SK-N-SH treated with all-trans-retinoic acid at 6 μM for 48 hours (cell line): Measurements from ENCODE around the gene CH25H.

Experiments used
- ATAC-seq: fragments of 200-7000 bp; cut with Tn5 transposase; 3 replicates; pipeline ENCODE4 v1.9.1; 2020; ENCODE audit warnings: mild to moderate bottlenecking, moderate library complexity
- BACH2 ChIP-seq: fragments of 250-450 bp; sonication (Bioruptor Pico); IDR thresholded peaks from 2 replicates; pipeline ENCODE4 v1.9.0; 2021; ENCODE audit warnings: mild to moderate bottlenecking, borderline replicate concordance
- CSDC2 ChIP-seq: fragments of 250-450 bp; sonication (Bioruptor Pico); IDR thresholded peaks from 2 replicates; pipeline ENCODE4 v1.5.0; 2020; ENCODE audit warnings: mild to moderate bottlenecking, moderate library complexity
- ESRRG ChIP-seq: fragments of 250-450 bp; sonication (Bioruptor Pico); IDR thresholded peaks from 2 replicates; pipeline ENCODE4 v1.6.1; 2021; ENCODE audit warnings: mild to moderate bottlenecking
- GLIS3 ChIP-seq: fragments of 250-450 bp; sonication (Bioruptor Pico); IDR thresholded peaks from 2 replicates; pipeline ENCODE4 v1.5.0; 2020; ENCODE audit warnings: mild to moderate bottlenecking, moderate library complexity
- ISL1 ChIP-seq: fragments of 250-450 bp; sonication (Bioruptor Pico); IDR thresholded peaks from 2 replicates; pipeline ENCODE4 v2.1.2; 2022; ENCODE audit warnings: mild to moderate bottlenecking, moderate library complexity
- OSR1 ChIP-seq: fragments of 250-450 bp; sonication (Bioruptor Pico); IDR thresholded peaks from 2 replicates; pipeline ENCODE4 v1.8.0; 2022; ENCODE audit warnings: moderate library complexity, mild to moderate bottlenecking, inconsistent platforms
- PPARA ChIP-seq: fragments of 250-450 bp; sonication (Bioruptor Pico); IDR thresholded peaks from 2 replicates; pipeline ENCODE4 v1.5.0; 2020; ENCODE audit warnings: mild to moderate bottlenecking, borderline replicate concordance
- RARB ChIP-seq: fragments of 250-450 bp; sonication (Bioruptor Pico); IDR thresholded peaks from 2 replicates; pipeline ENCODE4 v1.8.0; 2021; ENCODE audit warnings: mild to moderate bottlenecking, moderate library complexity
- SNAI2 ChIP-seq: fragments of 250-450 bp; sonication (Bioruptor Pico); IDR thresholded peaks from 2 replicates; pipeline ENCODE4 v1.5.0; 2020; ENCODE audit warnings: mild to moderate bottlenecking, moderate library complexity
- TCF4 ChIP-seq: fragments of 250-450 bp; sonication (Bioruptor Pico); IDR thresholded peaks from 2 replicates; pipeline ENCODE4 v1.8.0; 2021; ENCODE audit warnings: mild to moderate bottlenecking, moderate library complexity, borderline replicate concordance
- TOX ChIP-seq: fragments of 250-450 bp; sonication (Bioruptor Pico); IDR thresholded peaks from 2 replicates; pipeline ENCODE4 v1.8.0; 2021; ENCODE audit warnings: mild to moderate bottlenecking, moderate library complexity, borderline replicate concordance
- TSHZ2 ChIP-seq: fragments of 250-450 bp; sonication (Bioruptor Pico); IDR thresholded peaks from 2 replicates; pipeline ENCODE4 v1.5.0; 2020; ENCODE audit warnings: mild to moderate bottlenecking, moderate library complexity
- ZC3H10 ChIP-seq: fragments of 250-450 bp; sonication (Bioruptor Pico); IDR thresholded peaks from 2 replicates; pipeline ENCODE4 v1.5.1; 2021; ENCODE audit warnings: mild to moderate bottlenecking, moderate library complexity
- ZFP3 ChIP-seq: fragments of 250-450 bp; sonication (Bioruptor Pico); IDR thresholded peaks from 2 replicates; pipeline ENCODE4 v1.5.0; 2020; ENCODE audit warnings: mild to moderate bottlenecking, moderate library complexity
- ZNF565 ChIP-seq: fragments of 450-650 bp; formaldehyde crosslinking; conservative IDR thresholded peaks from 2 replicates; pipeline ENCODE4 v1.5.0; 2020; ENCODE audit warnings: low read depth, mild to moderate bottlenecking, moderate library complexity
- ZNF70 ChIP-seq: fragments of 450-650 bp; formaldehyde crosslinking; IDR thresholded peaks from 2 replicates; pipeline ENCODE4 v1.5.0; 2020; ENCODE audit warnings: mild to moderate bottlenecking, moderate library complexity
- ZNF8 ChIP-seq: fragments of 450-650 bp; formaldehyde crosslinking; IDR thresholded peaks from 2 replicates; pipeline ENCODE4 v1.5.0; 2020; ENCODE audit warnings: mild to moderate bottlenecking, moderate library complexity
- TF ChIP-seq, protein P1 (sequence below): fragments of 250-450 bp; sonication (Bioruptor Pico); IDR thresholded peaks from 2 replicates; pipeline ENCODE4 v1.5.1; 2021; ENCODE audit warnings: mild to moderate bottlenecking, moderate library complexity
- TF ChIP-seq, protein P2 (sequence below): fragments of 250-450 bp; sonication (Bioruptor Pico); IDR thresholded peaks from 2 replicates; pipeline ENCODE4 v1.8.0; 2020; ENCODE audit warnings: mild to moderate bottlenecking, moderate library complexity, borderline replicate concordance
- TF ChIP-seq, protein P3 (sequence below): fragments of 250-450 bp; sonication (Bioruptor Pico); IDR thresholded peaks from 2 replicates; pipeline ENCODE4 v1.5.1; 2020; ENCODE audit warnings: low read depth, mild to moderate bottlenecking, moderate library complexity

CH25H gene

GRCh38 chr10:89219513-89220218, 12.5 kb upstream of the CH25H start:
- no peak for TF ChIP-seq TSHZ2 (CRISPR knock-in tag)
- no peak for TF ChIP-seq ZNF70 (CRISPR knock-in tag)
- TF ChIP-seq, protein P1, sequence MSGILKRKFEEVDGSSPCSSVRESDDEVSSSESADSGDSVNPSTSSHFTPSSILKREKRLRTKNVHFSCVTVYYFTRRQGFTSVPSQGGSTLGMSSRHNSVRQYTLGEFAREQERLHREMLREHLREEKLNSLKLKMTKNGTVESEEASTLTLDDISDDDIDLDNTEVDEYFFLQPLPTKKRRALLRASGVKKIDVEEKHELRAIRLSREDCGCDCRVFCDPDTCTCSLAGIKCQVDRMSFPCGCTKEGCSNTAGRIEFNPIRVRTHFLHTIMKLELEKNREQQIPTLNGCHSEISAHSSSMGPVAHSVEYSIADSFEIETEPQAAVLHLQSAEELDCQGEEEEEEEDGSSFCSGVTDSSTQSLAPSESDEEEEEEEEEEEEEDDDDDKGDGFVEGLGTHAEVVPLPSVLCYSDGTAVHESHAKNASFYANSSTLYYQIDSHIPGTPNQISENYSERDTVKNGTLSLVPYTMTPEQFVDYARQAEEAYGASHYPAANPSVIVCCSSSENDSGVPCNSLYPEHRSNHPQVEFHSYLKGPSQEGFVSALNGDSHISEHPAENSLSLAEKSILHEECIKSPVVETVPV (CRISPR knock-in tag) = no peak
- no peak for TF ChIP-seq PPARA (CRISPR knock-in tag)
- TF ChIP-seq ISL1 (CRISPR knock-in tag) = no peak
- no peak for TF ChIP-seq TOX (CRISPR knock-in tag)
- no peak for TF ChIP-seq RARB (CRISPR knock-in tag)
- no peak for TF ChIP-seq SNAI2 (CRISPR knock-in tag)
- no peak for ATAC-seq

- ATAC-seq = peak; percentile 78
- no peak for TF ChIP-seq TCF4
- peak; percentile 25; the same call in 1 of the 2 replicates for TF ChIP-seq TSHZ2 (CRISPR knock-in tag)
- TF ChIP-seq ZNF8 (CRISPR knock-in tag) = no peak
Observed at GRCh38 chr10:89217057-89217990, 10.2 kb upstream of the CH25H start.

DNA sequence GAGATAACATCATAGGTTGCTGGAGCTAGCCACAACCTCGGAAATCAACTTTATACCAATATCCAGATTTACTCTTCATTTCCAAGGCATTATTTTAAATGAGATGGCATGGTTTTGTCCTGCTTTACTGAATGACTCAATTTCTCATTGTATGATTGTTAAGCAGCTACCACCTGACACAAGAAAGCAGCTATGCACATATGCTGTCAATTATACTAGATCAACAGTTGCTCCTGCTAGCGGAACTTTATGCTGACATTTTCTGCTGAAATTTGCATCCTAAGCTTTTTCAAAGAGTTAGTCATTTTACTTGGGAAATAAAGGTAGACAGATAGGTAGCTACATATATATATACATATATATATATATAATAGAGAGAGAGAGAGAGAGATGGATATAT, 8.9 kb upstream of the CH25H start:
- TF ChIP-seq CSDC2 (CRISPR knock-in tag) (no peak), ZNF8 (CRISPR knock-in tag) (no peak), ZC3H10 (CRISPR knock-in tag) (no peak), RARB (CRISPR knock-in tag) (no peak), ISL1 (CRISPR knock-in tag) (no peak), ZNF565 (CRISPR knock-in tag) (no peak), GLIS3 (CRISPR knock-in tag) (no peak), TCF4 (no peak), OSR1 (CRISPR knock-in tag) (no peak), BACH2 (no peak)
- TF ChIP-seq, protein P2, sequence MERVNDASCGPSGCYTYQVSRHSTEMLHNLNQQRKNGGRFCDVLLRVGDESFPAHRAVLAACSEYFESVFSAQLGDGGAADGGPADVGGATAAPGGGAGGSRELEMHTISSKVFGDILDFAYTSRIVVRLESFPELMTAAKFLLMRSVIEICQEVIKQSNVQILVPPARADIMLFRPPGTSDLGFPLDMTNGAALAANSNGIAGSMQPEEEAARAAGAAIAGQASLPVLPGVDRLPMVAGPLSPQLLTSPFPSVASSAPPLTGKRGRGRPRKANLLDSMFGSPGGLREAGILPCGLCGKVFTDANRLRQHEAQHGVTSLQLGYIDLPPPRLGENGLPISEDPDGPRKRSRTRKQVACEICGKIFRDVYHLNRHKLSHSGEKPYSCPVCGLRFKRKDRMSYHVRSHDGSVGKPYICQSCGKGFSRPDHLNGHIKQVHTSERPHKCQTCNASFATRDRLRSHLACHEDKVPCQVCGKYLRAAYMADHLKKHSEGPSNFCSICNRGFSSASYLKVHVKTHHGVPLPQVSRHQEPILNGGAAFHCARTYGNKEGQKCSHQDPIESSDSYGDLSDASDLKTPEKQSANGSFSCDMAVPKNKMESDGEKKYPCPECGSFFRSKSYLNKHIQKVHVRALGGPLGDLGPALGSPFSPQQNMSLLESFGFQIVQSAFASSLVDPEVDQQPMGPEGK (CRISPR knock-in tag) = no peak
- ATAC-seq = no peak

GRCh38 chr10:89215511-89215910, 8.4 kb upstream of the CH25H start:
- no peak for ATAC-seq
- TF ChIP-seq GLIS3 (CRISPR knock-in tag) = no peak
- no peak for TF ChIP-seq ISL1 (CRISPR knock-in tag)
- TF ChIP-seq, protein P3, sequence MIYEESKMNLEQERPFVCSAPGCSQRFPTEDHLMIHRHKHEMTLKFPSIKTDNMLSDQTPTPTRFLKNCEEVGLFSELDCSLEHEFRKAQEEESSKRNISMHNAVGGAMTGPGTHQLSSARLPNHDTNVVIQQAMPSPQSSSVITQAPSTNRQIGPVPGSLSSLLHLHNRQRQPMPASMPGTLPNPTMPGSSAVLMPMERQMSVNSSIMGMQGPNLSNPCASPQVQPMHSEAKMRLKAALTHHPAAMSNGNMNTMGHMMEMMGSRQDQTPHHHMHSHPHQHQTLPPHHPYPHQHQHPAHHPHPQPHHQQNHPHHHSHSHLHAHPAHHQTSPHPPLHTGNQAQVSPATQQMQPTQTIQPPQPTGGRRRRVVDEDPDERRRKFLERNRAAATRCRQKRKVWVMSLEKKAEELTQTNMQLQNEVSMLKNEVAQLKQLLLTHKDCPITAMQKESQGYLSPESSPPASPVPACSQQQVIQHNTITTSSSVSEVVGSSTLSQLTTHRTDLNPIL = no peak
- TF ChIP-seq PPARA (CRISPR knock-in tag) = no peak
- no peak for TF ChIP-seq ESRRG (CRISPR knock-in tag)
- TF ChIP-seq ZFP3 = no peak
- no peak for TF ChIP-seq ZNF8 (CRISPR knock-in tag)
- no peak for TF ChIP-seq CSDC2 (CRISPR knock-in tag)
- no peak for TF ChIP-seq TSHZ2 (CRISPR knock-in tag)
- TF ChIP-seq RARB (CRISPR knock-in tag) = no peak
- TF ChIP-seq ZNF70 (CRISPR knock-in tag) = no peak
- TF ChIP-seq ZNF565 (CRISPR knock-in tag) = no peak
- no peak for TF ChIP-seq TCF4
- no peak for TF ChIP-seq BACH2
